ENCODE data around the gene PTPRM.

Gene PTPRM

GRCh38 chr18:7895346-7895745, 328.2 kb downstream of the PTPRM start:
- no peak overlapping the region for H3K4me3 ChIP-seq (ENCODE audit: low read depth, low read length)
- in situ Hi-C loops (cut with HindIII; ENCODE audit: low sequenced_read_pairs) = no loop called here
- no peak for DNase-seq (ENCODE audit: low read depth, low spot score)
- TF ChIP-seq CTCF (IDR thresholded peaks at IDR 0.05; ENCODE audit: low read depth, low read length) = no peak

DNA sequence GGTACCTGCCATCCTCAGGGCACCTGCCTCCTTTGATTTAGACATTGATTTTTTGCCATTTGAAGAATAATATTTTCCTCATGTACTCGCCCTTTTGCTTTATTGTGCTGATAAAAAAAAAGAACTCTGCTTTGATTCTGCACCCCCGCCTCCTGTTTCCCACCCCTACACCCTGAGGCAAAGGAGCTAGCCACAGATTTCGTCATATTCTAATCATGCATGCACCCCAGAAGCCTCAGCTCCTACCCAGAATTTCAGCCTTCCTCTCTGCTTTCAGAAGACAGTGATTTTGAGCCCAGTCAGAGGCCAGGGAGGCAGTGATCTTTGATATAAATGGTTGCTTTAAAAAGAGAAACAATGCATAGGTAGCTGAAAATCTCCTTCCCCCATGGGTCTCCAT, 329.0 kb downstream of the PTPRM start:
- DNase-seq (ENCODE audit: low read depth, low spot score) = no peak
- in situ Hi-C loops (cut with HindIII; ENCODE audit: low sequenced_read_pairs) = no loop called here
- no peak overlapping the region for H3K4me3 ChIP-seq (ENCODE audit: low read depth, low read length)
- TF ChIP-seq CTCF (IDR thresholded peaks at IDR 0.05; ENCODE audit: low read depth, low read length) = no peak

DNA sequence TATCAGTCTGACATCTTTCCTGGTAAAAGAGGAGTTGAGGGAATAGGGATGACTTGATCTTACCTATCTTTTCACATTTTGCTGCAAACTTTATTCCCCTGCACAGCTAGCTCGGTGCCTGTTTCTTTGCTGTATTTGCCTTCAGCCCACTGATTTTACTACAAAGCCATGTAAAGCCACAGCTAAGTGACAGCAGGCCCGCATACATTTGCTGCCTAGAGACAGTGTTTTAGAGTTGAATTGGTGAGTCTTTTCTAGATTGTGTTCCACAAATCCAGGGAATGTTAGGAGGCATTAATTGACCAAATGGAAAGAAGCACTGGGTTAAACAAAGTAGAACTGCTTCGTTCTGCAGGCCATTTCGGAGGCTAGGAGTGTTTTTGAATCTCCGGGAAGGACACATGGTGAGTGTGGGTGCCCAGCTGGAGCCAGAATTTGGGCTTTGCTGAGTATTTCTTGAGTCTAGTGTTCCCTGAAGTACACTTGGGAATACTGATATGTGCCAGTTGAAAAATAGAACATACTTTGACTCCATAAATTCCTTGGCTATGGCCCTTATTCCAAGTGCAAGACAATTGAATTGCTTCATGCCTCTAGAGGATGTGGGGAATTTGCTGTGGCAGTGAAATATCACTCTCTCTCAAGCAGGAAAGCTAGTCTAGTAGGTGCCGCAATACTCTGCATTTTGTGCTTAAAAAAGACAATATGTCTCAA, 329.8 kb downstream of the PTPRM start:
- H3K4me3 ChIP-seq (ENCODE audit: low read depth, low read length) = no peak overlapping the region
- no peak for DNase-seq (ENCODE audit: low read depth, low spot score)
- in situ Hi-C loops (cut with HindIII; ENCODE audit: low sequenced_read_pairs) = no loop called here
- TF ChIP-seq CTCF (IDR thresholded peaks at IDR 0.05; ENCODE audit: low read depth, low read length) = no peak

- in situ Hi-C loops (cut with HindIII; ENCODE audit: low sequenced_read_pairs) = no loop called here
These were observed 331.1 kb downstream of the PTPRM start for GRCh38 chr18:7898181-7898580.

GRCh38 chr18:7899078-7899477, 332.0 kb downstream of the PTPRM start:
- no peak for TF ChIP-seq CTCF (IDR thresholded peaks at IDR 0.05; ENCODE audit: low read depth, low read length)
- in situ Hi-C loops (cut with HindIII; ENCODE audit: low sequenced_read_pairs) = no loop called here
- DNase-seq (ENCODE audit: low read depth, low spot score) = no peak
- no peak overlapping the region for H3K4me3 ChIP-seq (ENCODE audit: low read depth, low read length)

More at GRCh38 chr18:7898181-7898580, 331.1 kb downstream of the PTPRM start:
- TF ChIP-seq CTCF (IDR thresholded peaks at IDR 0.05; ENCODE audit: low read depth, low read length) = no peak
- H3K4me3 ChIP-seq (ENCODE audit: low read depth, low read length) = no peak overlapping the region
- no peak for DNase-seq (ENCODE audit: low read depth, low spot score)

- no peak overlapping the region for H3K4me3 ChIP-seq (ENCODE audit: low read depth, low read length)
- no peak for TF ChIP-seq CTCF (IDR thresholded peaks at IDR 0.05; ENCODE audit: low read depth, low read length)
- DNase-seq (ENCODE audit: low read depth, low spot score) = no peak
- in situ Hi-C loops (cut with HindIII; ENCODE audit: low sequenced_read_pairs) = no loop called here
These were observed 333.0 kb downstream of the PTPRM start for GRCh38 chr18:7900091-7900490.
